HepG2 (cell line): ENCODE results near the gene TTPAL. TPM values are rescaled to one million over a fixed set of nuclear protein-coding genes. Genes with fewer than 3 reads are reported as not detected.

ENCODE experiments used
- ATAC-seq: fragments of 200-7000 bp; cut with Tn5 transposase; 3 replicates; pipeline ENCODE4 v1.9.1; 2020; ENCODE audit warnings: mild to moderate bottlenecking, moderate library complexity
- BruUV-seq: library from RNA; stranded (reverse); fragments of 400-500 nt; replicated peaks from 2 replicates; lab custom pipeline; 2021; lab: Mats Ljungman, UMichigan
- CTCF ChIA-PET: fragments of 300-600 bp; formaldehyde crosslinking; extraction: SDS; loops from one replicate; lab custom pipeline; 2021; ENCODE audit warnings: low total read pairs, inconsistent platforms, low intra/inter-chr PET ratio; lab: Yijun Ruan, JAX
- POLR2A ChIA-PET: fragments of 350-600 bp; sonication (Branson Sonifier 250); formaldehyde crosslinking; loops from one replicate; lab custom pipeline; 2020; ENCODE audit warnings: antibody characterized with exemption, inconsistent platforms; lab: Yijun Ruan, JAX
- DNase-seq: peaks from one replicate; pipeline ENCODE4 v3.0.0-alpha.2; 2015; ENCODE audit warnings: low spot score
- FAIRE-seq: peaks from 3 replicates; lab custom pipeline; 2011; peaks lifted over from hg19 to GRCh38; lab: Jason Lieb, UNC
- H2AFZ ChIP-seq: one replicate; pipeline ENCODE4 v1.6.1; 2011; ENCODE audit warnings: low read length, inconsistent platforms
- H3K27ac ChIP-seq: fragments of 300-600 bp; 3 replicates; pipeline ENCODE4 v1.8.0; 2011; ENCODE audit warnings: mixed run types, mild to moderate bottlenecking, mixed read lengths, low read length, inconsistent platforms; ENCODE audit not compliant: insufficient read depth; ENCODE audit errors: extremely low read length
- H3K27me3 ChIP-seq, 2 experiments: fragments of 200-600 bp in 1 of 2; 2 replicates in 1 of 2; 3 replicates in 1 of 2; pipeline versions ENCODE4 v1.6.0 to v1.8.0; 2011; ENCODE audit warnings: low read length in 2 of 2, mild to moderate bottlenecking in 2 of 2, moderate library complexity in 2 of 2, inconsistent platforms in 1 of 2; ENCODE audit not compliant: insufficient read depth in 2 of 2, control insufficient read depth in 1 of 2
- H3K36me3 ChIP-seq, 2 experiments: fragments of 200-600 bp in 1 of 2; replicated peaks in 1 of 2; 2 replicates in 1 of 2; 3 replicates in 1 of 2; pipeline versions ENCODE4 v1.5.1 to v1.8.0; 2011; ENCODE audit warnings: low read length in 2 of 2, inconsistent platforms in 1 of 2; ENCODE audit not compliant: insufficient read depth in 2 of 2, control insufficient read depth in 1 of 2
- H3K4me1 ChIP-seq: 2 replicates; pipeline ENCODE4 v1.5.1; 2012; ENCODE audit warnings: low read length, inconsistent platforms; ENCODE audit not compliant: insufficient read depth
- H3K4me2 ChIP-seq: 2 replicates; pipeline ENCODE4 v1.6.0; 2011; ENCODE audit warnings: low read depth, low read length, inconsistent platforms
- H3K4me3 ChIP-seq, 3 experiments: fragments of 200-600 bp in 1 of 3; sonication (generic), shearing (Covaris generic) in 1 of 3; replicated peaks in 1 of 3; 2 replicates each; pipeline ENCODE4 v1.5.1; 2011 to 2016; ENCODE audit warnings: low read length in 3 of 3, inconsistent platforms in 2 of 3, low read depth in 2 of 3, mild to moderate bottlenecking in 2 of 3, control low read depth in 1 of 3, mixed read lengths in 1 of 3; ENCODE audit not compliant: insufficient read depth in 1 of 3
- H3K79me2 ChIP-seq: one replicate; pipeline ENCODE4 v1.6.1; 2011; ENCODE audit warnings: low read length, inconsistent platforms; ENCODE audit not compliant: insufficient read depth
- H3K9ac ChIP-seq: 2 replicates; pipeline ENCODE4 v1.6.0; 2011; ENCODE audit warnings: mild to moderate bottlenecking, low read depth, low read length, inconsistent platforms; ENCODE audit not compliant: insufficient read depth
- H3K9me3 ChIP-seq: 2 replicates; pipeline ENCODE4 v1.5.1; 2012; ENCODE audit warnings: mild to moderate bottlenecking, low read length
- H4K20me1 ChIP-seq: 2 replicates; pipeline ENCODE4 v1.6.0; 2011; ENCODE audit warnings: inconsistent platforms, mild to moderate bottlenecking, low read length, moderate library complexity; ENCODE audit not compliant: insufficient read depth
- HNF1B ChIP-seq: sonication (generic); formaldehyde crosslinking; IDR thresholded peaks from 2 replicates; pipeline ENCODE4 v1.5.1; 2020; ENCODE audit warnings: mild to moderate bottlenecking, moderate library complexity, missing genetic modification reagents
- HNRNPL ChIP-seq: fragments of 200-400 bp; formaldehyde crosslinking; IDR thresholded peaks from 2 replicates; pipeline ENCODE4 v1.6.1; 2017; ENCODE audit warnings: mild to moderate bottlenecking, low read depth, low read length
- NONO ChIP-seq, 2 experiments: fragments of 450-650 bp in 1 of 2; sonication (generic) in 1 of 2; formaldehyde crosslinking in 1 of 2; IDR thresholded peaks in 1 of 2; conservative IDR thresholded peaks in 1 of 2; 2 replicates each; pipeline versions ENCODE4 v1.6.1 to v1.8.0; 2017 to 2022; ENCODE audit warnings: mild to moderate bottlenecking in 1 of 2, missing genetic modification reagents in 1 of 2, moderate library complexity in 1 of 2
- ZNF768 ChIP-seq: sonication (generic); formaldehyde crosslinking; IDR thresholded peaks from 2 replicates; pipeline ENCODE4 v1.4.0; 2020; ENCODE audit warnings: missing genetic modification reagents
- WGBS: methylation state at CpG from one replicate; pipeline ENCODE4 v1.1.6; 2017; ENCODE audit warnings: low lambda C conversion rate; 5-methylcytosine and 5-hydroxymethylcytosine counted together
- in situ Hi-C: cut with HindIII; loops from 2 replicates; pipeline ENCODE4 v1.10.0; 2017; ENCODE audit warnings: low pct_unique_long_range_greater_than_20kb; ENCODE audit not compliant: extremely low pct_ligation_motif_present
- intact Hi-C: fragments of 100-400 bp; cut with micrococcal nuclease; formaldehyde crosslinking; loops from one replicate; pipeline ENCODE4 v1.10.0; 2022; ENCODE audit not compliant: unreplicated experiment
- polyA plus RNA-seq, 8 experiments: library from polyadenylated mRNA; depleted of rRNA in 3 of 8; stranded (reverse) in 7 of 8; unstranded in 1 of 8; fragments of >200 nt; fragmentation: Illumina TruSeq in 4 of 8; extraction: Trizol in 4 of 8; gene quantifications; 2 replicates each; pipeline versions ENCODE4 v1.2.1 to v1.2.3, GENCODE V29; 2011 to 2016; ENCODE audit warnings: low read depth in 4 of 8, missing spikeins in 1 of 8, mixed read lengths in 1 of 8; ENCODE audit not compliant: insufficient read depth in 1 of 8
- total RNA-seq, 5 experiments: library from RNA; depleted of rRNA; stranded (reverse); fragments of >200 nt; fragmentation: Illumina TruSeq; extraction: Trizol; gene quantifications; 2 replicates each; pipeline ENCODE4 v1.2.3, GENCODE V29; 2016; ENCODE audit warnings: low read depth in 1 of 5
- TF ChIP-seq, protein P1 (sequence below): sonication (generic); formaldehyde crosslinking; IDR thresholded peaks from 2 replicates; pipeline ENCODE4 v1.8.0; 2022; ENCODE audit warnings: missing genetic modification reagents, mild to moderate bottlenecking, inconsistent platforms, borderline replicate concordance

Gene TTPAL
- total and polyA plus RNA-seq, 2 of the 13 experiments (the other 11 are each of a cell fraction or from before 2014, with no cell fraction given) = 4.3 to 18.8 TPM

DNA sequence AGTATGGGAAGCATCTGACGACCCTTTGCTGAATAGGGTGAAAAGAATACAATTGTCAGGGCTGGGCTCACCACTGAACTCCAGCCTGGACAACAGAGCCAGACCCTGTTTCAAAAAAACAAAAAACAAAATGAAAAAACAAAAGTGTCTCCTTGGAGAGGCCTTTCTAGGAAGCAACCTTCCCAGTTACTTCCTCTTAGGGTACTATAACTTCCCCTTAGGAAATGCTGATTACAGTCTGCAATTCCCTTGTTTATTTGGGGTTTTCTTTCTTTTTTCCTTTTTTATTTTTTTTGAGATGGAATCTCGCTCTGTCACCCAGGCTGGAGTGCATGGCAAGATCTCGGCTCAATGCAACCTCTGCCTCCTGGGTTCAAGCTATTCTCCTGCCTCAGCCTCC is 20.5 kb upstream of the TTPAL start (continued):
- TF ChIP-seq HNF1B = no peak
- TF ChIP-seq, protein P1, sequence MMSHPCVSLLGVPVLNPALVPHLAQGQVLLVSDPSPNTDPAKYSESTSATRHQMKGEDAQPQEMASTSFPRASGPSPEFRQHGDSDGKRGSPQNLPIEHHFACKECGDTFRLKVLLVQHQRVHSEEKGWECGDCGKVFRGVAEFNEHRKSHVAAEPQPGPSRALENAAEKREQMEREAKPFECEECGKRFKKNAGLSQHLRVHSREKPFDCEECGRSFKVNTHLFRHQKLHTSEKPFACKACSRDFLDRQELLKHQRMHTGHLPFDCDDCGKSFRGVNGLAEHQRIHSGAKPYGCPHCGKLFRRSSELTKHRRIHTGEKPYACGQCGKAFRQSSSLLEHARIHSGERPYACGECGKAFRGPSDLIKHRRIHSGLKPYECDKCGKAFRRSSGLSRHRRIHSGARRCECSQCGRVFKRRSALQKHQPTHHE (CRISPR knock-in tag) = no peak
- TF ChIP-seq HNRNPL = no peak

DNA sequence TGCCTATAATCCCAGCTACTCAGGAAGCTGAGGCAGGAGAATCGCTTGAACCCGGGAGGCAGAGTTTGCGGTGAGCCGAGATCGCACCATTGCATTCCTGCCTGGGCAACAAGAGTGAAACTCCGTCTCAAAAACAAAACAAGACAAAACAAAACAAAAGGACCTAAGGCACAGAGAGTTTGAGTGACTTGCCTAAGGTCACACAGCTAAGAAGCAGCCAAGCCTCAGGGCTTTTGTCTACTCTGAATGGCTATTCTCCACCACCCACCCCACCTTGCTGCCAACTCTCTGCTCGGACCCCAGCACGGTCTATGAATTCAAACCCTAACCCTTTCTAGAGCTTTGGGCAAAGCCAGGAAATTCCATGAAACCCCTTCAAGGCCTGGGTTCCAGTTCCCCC is 19.1 kb upstream of the TTPAL start:
- BruUV-seq = no TSS peak
- Histone ChIP-seq H3K9me3 (no peaks in the 10 kb centered on the region), H2AFZ (no peak overlapping the region), H4K20me1 (no peaks in the 10 kb centered on the region), H3K79me2 (no peaks in the 10 kb centered on the region), H3K9ac (no peak overlapping the region), H3K4me3 (no peak overlapping the region), H3K27ac (no peak overlapping the region), H3K27me3 (no peaks in the 10 kb centered on the region), H3K4me2 (no peak overlapping the region), H3K36me3 (no peaks in the 10 kb centered on the region), H3K4me1 (peaks cover 54% of the 10 kb centered on the region)
- no peak for TF ChIP-seq NONO (IDR thresholded peaks at IDR 0.05)
- no peak for TF ChIP-seq NONO (CRISPR knock-in tag; conservative IDR thresholded peaks at IDR 0.05)
- TF ChIP-seq ZNF768 (CRISPR knock-in tag) = peak; percentile 93
- 85% methylated on average over 8 of the region's 8 CpGs for WGBS
- in situ Hi-C loops = no loop called here
- ChIA-PET CTCF (no interaction called here), POLR2A (no interaction called here)
- FAIRE-seq (no peak), DNase-seq (no peak), ATAC-seq (no peak)
- intact Hi-C loops = no loop called here
